ENCODE measurements around the gene CLSTN3.
A peak's percentile ranks its signal among the peaks of the same experiment; 100 is the strongest.

Gene CLSTN3

DNA sequence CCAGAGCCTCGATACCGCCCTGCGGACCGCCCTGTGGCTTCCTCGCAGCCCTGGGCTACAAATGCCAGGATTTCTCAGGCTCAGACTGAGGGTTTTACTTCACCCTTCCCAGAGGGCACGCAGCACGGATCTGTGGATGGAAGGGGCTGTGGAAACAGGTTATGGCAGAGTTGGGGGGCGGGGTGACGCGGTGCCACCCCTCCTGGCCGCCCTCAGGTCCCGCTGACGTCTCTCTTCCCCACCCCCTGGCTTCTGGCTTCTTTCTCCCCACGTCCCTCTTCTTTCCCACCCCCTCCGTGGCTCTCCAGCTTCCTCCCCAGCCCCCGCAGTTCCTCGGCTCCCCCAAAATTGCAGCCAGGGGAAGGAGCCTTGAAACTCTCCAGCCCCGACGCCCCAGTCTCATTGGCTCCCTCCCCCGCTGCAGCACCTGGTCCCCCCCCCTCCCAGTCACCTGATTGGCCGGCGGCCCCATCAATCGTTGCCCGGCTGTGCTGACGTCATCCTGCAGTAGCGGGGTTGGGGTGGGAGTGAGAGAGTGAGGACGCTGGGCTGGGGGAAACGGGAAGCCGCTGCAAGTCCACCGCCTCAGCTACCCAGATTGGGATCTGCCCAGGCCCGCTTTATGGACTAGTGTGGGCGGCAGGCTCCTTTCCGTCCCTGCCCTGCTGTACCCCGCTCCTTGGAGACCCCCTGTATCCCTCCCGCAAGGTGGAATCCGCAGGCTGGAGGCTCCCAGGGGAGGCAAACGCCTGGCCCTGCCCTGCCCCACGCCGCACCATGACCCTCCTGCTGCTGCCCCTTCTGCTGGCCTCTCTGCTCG is at the start of gene CLSTN3:
TSS of gene CLSTN3 (plus strand) at position 500 of the 820 bp plus-strand sequence. CDS start at position 778, 278 bp downstream.
- peak; percentile 72 for DNase-seq (ENCODE audit: low read depth)

DNA sequence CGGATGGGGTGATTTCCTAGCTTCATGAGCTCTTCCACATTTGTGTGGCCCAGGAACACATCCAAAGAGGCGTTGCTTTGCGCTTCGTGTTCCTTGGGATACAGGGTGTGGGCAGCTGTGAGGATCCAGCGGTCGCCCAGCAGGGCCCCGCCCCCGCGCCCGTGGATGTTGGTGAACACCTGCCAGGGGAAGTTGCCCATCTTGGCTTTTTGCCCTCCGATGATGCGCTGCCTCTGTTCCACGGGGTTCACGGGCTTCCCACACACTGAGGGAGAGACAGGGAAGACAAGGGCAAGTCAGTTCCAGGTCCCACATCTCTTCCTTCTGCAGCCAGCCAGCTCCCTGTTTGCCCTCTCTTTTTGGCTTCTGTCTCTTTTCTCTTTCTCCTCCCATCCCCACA is 49.1 kb upstream of the CLSTN3 start:
- DNase-seq (ENCODE audit: low read depth), result no peak

DNA sequence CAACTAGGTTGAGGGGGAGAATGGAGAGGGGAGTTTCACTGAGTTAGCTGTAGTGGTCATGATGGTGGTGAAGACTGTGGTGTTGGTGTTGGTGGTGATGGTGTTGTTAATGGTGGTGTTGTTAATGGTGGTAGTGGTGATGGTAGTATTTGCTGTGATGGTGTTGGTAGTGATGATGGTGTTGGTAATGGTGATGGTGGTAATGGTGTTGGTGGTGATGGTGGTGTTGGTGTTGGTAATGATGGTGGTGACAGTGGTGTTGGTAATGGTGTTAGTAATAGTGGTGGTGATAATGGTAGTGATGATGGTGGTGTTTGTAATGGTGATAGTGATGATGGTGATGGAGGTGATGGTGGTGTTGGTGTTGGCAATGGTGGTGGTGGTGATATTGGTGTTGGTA is 47.0 kb upstream of the CLSTN3 start:
- DNase-seq (ENCODE audit: low read depth), result no peak

DNA sequence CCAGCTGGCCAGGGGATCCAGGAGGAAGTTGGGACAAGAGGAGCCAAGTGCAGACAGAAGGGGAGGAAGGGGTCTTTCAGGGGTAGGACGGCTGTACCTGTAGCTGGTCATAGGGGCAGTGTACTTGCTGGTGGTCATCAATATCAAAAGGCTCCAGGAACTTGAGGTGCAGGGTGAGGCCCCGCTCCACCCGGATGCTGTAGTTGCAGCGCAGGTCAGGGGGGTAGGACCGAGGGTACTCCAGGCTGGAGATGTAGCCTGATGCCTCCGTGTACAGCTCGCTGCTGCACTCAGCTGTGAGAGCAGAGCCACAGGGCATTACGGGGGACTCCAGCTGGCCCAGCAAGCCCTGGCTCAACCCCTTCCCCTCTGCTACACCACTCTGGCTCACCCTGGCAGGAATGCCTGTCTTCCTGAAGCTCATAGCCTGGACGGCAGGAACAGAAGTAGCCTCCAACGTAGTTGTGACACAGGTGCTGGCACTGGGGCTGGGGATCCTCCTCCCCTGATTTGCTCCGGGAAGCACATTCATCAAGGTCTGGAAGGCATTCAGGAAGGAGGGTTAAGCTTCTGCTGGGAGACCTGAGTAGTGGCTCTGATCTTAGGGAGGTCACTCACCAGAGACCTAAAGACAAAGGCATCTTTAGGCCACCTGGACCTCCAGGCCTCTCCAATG is 40.8 kb upstream of the CLSTN3 start:
- DNase-seq (ENCODE audit: low read depth), result no peak

GRCh38 chr12:7090222-7090998 is 39.8 kb upstream of the CLSTN3 start:
- DNase-seq (ENCODE audit: low read depth), result peak; percentile 21

DNA sequence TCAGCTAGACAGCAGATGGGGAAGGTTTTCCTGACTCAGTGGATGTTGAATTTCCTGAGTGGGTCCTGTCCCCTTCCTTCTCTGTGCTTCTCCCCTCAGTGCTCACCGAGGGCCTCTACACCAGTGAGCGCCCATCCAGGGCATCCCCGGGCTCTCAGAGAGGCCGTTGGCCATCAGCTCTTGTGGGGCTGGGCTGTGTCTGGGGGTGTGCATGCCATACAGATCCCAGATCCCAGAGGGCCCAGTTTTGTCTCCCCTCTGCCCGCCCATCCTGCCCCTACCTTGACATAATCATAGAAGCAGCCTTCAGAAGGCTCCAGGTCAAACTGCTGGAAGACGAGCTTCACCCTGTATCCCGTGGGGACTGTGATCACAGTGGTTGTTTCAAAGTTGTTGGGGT is 39.0 kb upstream of the CLSTN3 start:
- no peak for DNase-seq (ENCODE audit: low read depth)

DNA sequence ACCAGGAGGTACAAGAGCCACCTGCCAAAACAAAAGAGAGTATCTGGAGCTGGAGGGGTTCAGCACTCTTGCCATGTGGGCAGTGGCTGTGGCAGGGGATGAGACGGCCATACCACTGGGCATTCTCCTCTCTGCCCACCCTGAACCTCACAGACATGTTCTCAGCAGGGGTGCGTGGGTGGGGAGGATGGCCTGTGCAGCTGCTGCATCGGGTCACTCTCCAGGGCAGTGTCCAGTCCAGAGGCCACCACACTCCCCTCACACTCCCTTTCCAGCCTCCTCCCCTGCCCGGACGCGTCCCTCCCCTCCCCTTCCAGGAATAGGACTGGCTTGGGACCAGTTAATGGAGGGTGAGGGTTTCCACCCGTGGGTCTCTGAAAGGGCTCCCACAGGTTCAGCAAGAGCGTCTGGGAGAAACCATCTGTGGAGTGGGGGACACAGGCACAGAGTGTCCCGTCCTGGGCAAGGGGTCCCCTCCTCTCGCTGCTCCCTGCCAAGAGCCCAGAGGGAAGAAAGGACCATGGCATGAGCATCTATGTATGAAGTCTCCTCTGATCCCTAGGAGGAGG is 38.4 kb upstream of the CLSTN3 start:
- DNase-seq (ENCODE audit: low read depth), result no peak

DNA sequence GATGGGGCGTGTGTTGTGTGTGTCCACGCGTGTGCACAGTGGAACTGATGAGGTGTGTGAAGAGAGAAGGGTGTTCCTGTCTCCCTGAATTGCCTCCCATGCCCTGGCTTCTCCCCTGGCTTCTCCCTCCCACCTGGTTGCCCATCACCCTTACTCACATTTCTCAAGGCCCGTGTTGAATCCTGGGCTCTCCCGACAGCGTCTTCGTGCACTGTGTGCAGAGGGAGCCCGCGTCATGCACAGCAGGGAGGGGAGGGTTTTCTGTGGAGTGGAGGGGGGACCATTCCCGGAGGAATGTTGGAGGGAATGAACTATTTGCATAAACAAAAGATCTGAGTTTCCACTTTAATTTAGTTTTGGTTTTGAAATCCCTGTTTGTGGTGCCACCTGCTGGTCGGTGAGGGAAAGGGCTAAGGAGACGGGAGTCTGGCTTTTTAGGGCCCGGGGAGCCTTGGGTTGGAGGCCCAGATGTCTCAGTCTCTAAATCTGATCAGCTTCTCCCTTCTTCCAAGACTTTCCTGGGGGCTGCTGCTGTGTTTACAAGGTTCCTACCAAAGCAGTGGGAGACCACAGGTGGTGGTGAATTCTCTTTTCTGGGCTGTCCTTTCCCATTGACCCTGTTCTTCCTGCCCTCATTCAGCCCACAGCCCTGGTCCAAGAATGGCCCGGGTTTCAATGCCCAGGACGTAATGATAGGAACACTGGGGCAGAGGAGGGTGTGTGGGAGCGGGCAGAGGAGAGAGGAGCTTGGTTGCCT is 37.8 kb upstream of the CLSTN3 start, which contains the start of gene C1R:
TSS of gene C1R (minus strand) at position 217 of the 757 bp plus-strand sequence. CDS start at position 160, 57 bp downstream.
- DNase-seq (ENCODE audit: low read depth), result peak; percentile 56

DNA sequence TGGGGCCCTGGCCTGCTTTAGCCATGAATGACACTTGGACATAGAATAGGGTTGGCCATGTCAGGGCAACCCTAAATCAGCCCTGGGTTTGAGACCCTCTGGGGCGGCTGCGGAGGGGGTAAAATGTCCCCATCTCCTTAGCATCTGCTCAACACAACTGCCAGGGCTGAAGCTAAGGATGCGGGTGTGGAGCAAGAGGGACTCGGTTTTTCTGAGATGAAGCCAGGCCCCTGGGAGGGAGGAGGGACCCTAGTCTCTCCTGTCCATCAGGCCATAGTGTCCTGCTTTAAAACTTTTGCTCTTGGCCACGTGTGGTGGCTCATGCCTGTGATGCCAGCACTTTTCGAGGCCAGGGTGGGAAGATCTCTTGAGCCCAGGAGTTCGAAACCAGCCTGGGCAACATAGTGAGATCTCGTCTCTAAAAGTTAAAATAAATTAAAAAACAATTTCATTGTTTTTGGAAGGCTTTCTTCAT is 37.1 kb upstream of the CLSTN3 start:
- no peak for DNase-seq (ENCODE audit: low read depth)

DNA sequence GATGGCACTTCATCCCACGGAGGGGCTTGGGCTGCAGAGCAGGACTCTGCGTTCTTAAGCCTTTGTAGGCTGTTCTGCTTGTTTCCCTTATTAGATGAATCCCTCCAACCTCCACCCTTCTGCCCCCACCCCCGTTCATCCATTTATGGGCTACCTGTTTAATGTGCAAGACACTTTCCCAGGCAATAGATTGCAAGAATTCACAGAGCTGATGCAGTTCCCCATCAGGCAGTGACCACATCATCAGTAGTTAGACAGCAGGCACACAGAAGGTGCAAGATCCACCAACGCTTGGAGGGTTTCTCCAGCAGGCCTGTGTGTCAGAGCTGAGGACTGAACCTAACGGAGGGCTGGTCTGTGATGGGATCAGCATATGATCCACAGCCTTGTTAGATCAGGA is 36.7 kb upstream of the CLSTN3 start:
- DNase-seq (ENCODE audit: low read depth), result no peak

DNA sequence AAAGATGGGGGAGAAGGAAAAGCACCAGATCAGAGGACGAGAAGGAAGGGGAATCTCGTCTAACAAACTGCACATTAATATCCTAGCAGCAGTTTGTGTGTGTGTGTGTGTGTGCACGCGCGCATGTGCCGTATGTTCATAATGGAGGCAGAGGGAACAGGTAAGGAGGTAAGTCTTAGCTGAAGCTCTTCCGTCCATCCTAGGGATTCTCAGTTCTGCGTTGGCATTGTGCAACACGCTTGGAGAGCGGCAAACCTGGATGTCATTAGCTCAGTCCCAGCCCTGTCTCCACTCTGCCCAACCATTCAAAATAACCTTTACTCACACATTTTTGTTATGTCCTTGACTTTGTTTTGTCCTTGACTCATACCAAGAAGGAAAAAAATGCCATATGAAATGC is 36.3 kb upstream of the CLSTN3 start:
- peak; percentile 36 for DNase-seq (ENCODE audit: low read depth)

DNA sequence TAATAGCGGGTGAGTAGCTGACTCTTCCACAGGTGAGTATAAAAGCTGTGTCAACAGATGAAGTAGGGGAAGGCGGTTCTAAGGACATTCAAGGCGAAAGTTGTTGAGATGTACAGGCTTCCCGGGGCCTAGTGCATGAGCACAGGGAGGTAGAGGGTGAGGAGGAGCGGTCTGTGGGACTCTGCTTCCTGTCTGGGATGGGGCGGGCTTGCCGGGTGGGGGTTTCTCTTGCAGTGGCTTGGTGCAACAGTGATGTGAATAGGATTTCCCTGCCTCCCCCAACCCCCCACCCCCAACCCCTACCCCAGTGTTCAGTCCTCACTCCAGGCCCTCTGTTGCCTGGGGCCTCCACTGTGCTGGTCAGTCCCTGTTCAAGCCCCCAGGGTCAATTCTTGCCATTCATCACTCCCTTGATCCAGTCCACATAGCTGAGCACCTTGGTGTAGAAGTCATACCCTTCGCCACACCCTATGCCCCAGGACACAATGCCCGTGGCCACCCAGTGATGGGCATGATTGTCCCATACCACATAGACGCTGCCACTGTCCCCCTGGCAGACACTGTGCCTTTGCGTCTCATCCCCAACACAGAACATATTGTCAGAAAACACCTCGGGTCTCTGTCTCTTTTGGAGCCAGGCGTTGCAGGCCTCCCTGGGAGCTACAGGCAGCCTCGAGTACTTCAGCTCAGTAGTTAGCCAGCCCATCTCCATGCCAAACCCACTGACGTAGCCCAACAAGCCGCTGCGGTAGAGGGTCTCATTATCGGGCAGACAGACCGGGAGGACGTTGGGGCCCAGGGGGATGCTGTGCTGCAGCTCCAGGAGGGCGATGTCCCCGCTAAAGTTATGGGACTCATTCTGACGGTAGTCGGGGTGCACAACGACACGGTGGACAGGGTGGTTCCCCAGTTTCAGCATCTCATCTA is 33.9 kb upstream of the CLSTN3 start:
- no peak for DNase-seq (ENCODE audit: low read depth)

DNA sequence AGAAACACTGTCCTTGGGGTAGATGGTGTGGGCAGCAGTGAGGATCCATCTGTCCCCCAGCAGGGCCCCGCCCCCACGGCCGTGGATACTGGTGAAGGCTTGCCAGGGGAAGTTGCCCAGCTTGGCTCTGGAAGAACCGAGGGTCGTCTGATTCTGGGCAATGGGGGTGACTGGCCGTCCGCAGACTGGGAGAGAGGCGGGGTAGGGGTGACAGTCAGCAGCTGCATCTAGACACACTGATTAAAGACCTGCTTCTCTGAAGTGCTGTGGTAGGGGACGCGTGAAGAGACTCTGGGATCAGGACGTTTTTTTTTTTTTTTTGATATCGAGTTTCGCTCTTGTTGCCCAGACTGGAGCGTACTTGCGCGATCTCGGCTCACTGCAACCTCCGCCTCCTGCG is 33.2 kb upstream of the CLSTN3 start:
- DNase-seq (ENCODE audit: low read depth), result no peak

DNA sequence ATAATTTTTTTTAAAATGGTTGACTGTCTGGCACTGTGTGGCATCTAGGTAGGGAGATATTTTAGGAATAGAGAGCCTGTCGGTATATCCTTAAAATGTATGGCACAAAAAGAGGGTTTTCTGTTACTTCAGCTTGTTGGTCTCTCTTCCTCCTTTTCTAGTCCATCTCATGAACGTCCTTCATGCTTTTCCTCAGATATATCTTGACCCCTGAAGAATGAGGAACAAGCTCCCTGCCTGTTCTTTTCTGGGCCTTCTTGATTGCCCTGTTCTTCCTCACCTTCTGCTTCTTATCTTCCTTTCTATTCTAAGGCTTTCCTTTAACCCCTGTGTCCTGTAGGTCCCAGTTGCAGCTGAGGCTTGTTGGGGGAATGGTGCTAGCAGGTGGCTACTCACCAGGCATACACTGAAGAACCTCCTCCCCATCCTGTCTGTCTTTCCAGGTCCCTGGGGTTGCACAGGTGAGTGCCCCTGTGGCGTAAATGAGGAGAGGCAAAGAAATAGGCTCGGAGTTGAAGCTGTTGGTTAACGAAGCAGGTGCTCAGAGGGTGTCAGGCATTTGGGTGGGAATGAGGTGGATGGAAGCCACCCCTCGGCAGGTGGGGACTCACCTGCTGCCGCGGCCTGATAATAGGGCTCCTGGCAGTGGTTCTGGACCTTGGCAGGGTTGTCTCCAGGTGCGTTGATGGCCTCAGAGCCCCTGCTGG is 30.7 kb upstream of the CLSTN3 start:
- no peak for DNase-seq (ENCODE audit: low read depth)

GRCh38 chr12:7100239-7100638 is 29.9 kb upstream of the CLSTN3 start:
- no peak for DNase-seq (ENCODE audit: low read depth)

DNA sequence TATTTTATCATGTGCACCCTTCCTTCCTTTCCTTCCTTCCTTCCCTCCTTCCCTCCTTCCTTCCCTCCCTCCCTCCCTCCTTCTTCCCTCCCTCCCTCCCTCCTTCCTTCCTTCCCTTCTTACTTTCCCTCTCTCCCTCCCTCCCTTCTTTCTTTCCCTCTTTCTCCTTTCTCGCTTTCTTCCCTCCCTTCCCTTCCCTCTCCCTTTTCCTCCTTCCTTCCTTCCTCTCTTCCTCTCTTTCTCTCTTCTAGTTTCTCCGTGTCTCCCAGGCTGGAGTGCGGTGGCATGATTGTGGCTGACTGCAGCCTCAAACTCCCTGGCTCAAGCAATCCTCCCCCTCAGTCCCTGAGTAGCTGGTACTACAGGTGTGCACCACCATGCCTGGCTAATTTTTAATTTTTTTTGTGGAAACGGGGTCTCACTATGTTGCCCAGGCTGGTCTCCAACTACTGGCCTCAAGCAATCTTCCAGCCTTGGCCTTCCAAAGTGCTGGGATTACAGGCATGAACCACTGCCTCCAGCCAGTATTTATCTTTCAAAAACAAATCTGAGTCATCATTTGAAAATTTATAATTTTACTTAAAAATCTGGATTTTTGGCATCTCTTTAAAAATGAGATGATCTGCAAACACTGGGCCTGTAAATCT is 29.0 kb upstream of the CLSTN3 start:
- peak; percentile 30 for DNase-seq (ENCODE audit: low read depth)

DNA sequence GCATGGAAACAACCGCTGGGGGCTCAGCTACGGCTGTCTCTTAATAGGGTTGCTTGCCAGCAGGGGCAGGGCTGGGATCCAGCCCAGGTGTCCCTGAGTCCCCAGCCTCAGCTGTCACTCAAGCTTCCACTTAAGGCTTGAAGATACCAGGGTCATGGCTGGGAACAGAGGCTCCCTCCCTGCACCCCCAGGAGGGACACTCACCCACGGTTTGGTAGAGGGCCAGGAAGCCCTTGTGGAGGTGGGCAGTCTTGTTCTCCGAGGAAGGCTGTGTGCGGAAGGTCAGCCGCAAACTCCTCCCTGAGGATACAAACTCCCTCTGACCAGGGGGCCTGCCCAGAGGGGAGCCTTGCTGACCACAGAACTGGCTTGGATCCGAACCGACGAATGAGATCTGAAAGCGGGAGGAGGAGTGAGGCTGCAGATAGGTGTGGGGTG is 28.5 kb upstream of the CLSTN3 start:
- no peak for DNase-seq (ENCODE audit: low read depth)

GRCh38 chr12:7102582-7102981 is 27.6 kb upstream of the CLSTN3 start:
- no peak for DNase-seq (ENCODE audit: low read depth)

All from iris pigment epithelial cell (primary cell).